ENCODE data around the gene LSAMP.

LSAMP gene

DNA sequence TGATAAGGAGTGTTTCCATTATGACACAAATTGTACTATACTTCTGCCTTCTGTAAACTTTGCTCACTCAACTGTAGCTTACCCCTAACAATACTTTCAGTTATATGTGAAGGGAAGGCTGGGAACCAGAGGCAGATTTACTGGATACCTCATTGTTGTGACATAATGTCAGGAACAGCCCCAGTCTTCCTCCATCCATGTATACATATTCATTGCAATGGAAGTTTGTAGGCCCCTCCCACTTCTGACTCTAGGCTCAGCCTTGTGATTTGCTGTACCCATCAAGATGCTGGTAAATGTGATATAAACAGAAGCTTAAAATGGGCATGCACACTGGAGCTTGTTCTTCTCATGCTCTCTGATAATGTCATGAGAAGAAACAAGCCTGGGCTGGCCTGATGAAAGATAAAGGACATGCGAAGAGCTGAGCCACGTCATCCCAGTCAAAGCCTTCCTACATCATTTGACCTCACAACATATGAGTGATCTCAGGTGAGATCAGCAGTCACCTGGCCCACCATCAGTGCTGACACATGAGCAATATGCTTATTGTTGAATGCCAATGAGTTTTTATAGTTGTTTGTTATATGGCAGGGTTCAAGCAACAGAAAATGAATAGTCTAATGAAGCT is 554.2 kb downstream of the LSAMP start:
- H3K9me3 ChIP-seq (ENCODE audit: severe bottlenecking), result no peaks in the 10 kb centered on the region
- no peak overlapping the region for H3K4me3 ChIP-seq (ENCODE audit: severe bottlenecking)
- no peaks in the 10 kb centered on the region for H3K36me3 ChIP-seq (ENCODE audit: low read depth)
- no peaks in the 10 kb centered on the region for H3K27me3 ChIP-seq (ENCODE audit: insufficient read depth, poor library complexity, severe bottlenecking)
- ATAC-seq (ENCODE audit: low read depth) (no peak), DNase-seq (ENCODE audit: low spot score) (no peak)
- TF ChIP-seq, protein P1, sequence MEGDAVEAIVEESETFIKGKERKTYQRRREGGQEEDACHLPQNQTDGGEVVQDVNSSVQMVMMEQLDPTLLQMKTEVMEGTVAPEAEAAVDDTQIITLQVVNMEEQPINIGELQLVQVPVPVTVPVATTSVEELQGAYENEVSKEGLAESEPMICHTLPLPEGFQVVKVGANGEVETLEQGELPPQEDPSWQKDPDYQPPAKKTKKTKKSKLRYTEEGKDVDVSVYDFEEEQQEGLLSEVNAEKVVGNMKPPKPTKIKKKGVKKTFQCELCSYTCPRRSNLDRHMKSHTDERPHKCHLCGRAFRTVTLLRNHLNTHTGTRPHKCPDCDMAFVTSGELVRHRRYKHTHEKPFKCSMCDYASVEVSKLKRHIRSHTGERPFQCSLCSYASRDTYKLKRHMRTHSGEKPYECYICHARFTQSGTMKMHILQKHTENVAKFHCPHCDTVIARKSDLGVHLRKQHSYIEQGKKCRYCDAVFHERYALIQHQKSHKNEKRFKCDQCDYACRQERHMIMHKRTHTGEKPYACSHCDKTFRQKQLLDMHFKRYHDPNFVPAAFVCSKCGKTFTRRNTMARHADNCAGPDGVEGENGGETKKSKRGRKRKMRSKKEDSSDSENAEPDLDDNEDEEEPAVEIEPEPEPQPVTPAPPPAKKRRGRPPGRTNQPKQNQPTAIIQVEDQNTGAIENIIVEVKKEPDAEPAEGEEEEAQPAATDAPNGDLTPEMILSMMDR (IDR thresholded peaks at IDR 0.05; ENCODE audit: poor library complexity, severe bottlenecking), result no peak
- no peaks in the 10 kb centered on the region for H3K4me1 ChIP-seq (ENCODE audit: insufficient read depth, poor library complexity, severe bottlenecking)
- no peak overlapping the region for H3K27ac ChIP-seq (ENCODE audit: poor library complexity, severe bottlenecking)

DNA sequence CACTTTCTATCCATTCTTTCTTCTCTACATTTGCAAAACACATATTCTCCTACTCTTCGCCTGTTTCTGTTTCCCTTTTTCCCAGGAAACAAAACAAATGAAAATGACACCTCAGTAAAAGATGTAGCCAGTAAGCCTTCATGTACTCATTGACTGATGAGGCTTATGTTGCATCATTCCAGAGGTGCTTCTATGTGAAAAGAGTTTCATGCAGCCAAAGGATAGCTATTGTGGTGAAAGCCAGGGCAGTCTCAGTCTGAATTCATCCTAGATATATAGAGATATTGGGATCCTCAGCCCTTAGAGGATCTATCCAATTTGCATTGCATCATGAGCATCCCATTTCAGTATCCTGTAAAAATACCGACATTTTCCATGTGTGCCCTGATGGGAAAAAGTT is 554.7 kb downstream of the LSAMP start:
- no peak for DNase-seq (ENCODE audit: low spot score)
- TF ChIP-seq, protein P1 (IDR thresholded peaks at IDR 0.05; ENCODE audit: poor library complexity, severe bottlenecking), result no peak

DNA sequence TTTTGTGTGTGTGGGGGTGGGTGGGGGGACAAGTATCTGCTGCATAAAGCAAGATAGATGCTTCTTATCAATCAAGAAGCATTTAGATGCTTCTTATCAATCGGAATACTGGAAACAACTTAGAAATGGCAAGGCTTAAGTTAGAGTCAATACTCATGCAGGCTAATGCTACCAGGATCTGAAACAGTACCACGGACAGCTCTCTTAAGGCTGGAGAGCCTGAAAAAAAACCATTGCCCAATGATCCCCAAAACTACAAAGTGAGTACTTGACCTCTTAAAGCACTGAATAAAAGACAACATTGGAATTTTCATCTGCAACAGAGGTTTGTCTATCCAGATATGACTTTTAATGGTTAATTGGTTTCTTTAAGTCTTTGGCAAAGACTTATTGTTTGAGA is 559.7 kb downstream of the LSAMP start:
- no peaks in the 10 kb centered on the region for H3K4me1 ChIP-seq (ENCODE audit: insufficient read depth, poor library complexity, severe bottlenecking)
- DNase-seq (ENCODE audit: low spot score), result no peak
- H3K27ac ChIP-seq (ENCODE audit: poor library complexity, severe bottlenecking), result no peak overlapping the region
- H3K36me3 ChIP-seq (ENCODE audit: low read depth), result no peaks in the 10 kb centered on the region
- H3K27me3 ChIP-seq (ENCODE audit: insufficient read depth, poor library complexity, severe bottlenecking), result no peaks in the 10 kb centered on the region
- ATAC-seq (ENCODE audit: low read depth), result no peak
- H3K9me3 ChIP-seq (ENCODE audit: severe bottlenecking), result no peaks in the 10 kb centered on the region
- TF ChIP-seq, protein P1 (IDR thresholded peaks at IDR 0.05; ENCODE audit: poor library complexity, severe bottlenecking), result no peak
- H3K4me3 ChIP-seq (ENCODE audit: severe bottlenecking), result no peak overlapping the region

More for the DNA sequence above, 554.7 kb downstream of the LSAMP start:
- no peaks in the 10 kb centered on the region for H3K36me3 ChIP-seq (ENCODE audit: low read depth)
- H3K27ac ChIP-seq (ENCODE audit: poor library complexity, severe bottlenecking), result no peak overlapping the region
- no peaks in the 10 kb centered on the region for H3K4me1 ChIP-seq (ENCODE audit: insufficient read depth, poor library complexity, severe bottlenecking)
- H3K4me3 ChIP-seq (ENCODE audit: severe bottlenecking), result no peak overlapping the region
- no peaks in the 10 kb centered on the region for H3K9me3 ChIP-seq (ENCODE audit: severe bottlenecking)
- ATAC-seq (ENCODE audit: low read depth), result no peak
- H3K27me3 ChIP-seq (ENCODE audit: insufficient read depth, poor library complexity, severe bottlenecking), result no peaks in the 10 kb centered on the region

DNA sequence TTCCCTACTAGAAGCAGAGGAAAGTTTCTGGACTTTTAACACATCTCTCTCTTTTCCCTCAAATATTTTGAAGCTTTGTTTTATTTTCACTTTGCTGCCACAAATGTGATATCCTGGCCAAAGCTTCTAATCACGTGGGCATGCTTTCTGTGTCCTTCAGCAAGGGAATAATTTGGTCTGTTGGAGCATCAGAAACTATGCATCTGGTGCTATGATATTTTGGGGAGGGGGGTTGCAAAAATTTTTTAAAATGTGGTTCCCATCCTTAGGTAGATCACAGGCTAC is 567.7 kb downstream of the LSAMP start:
- ATAC-seq (ENCODE audit: low read depth) (no peak), DNase-seq (ENCODE audit: low spot score) (no peak)

More for the DNA sequence above, 567.7 kb downstream of the LSAMP start:
- TF ChIP-seq, protein P1 (IDR thresholded peaks at IDR 0.05; ENCODE audit: poor library complexity, severe bottlenecking), result no peak
- no peaks in the 10 kb centered on the region for H3K4me1 ChIP-seq (ENCODE audit: insufficient read depth, poor library complexity, severe bottlenecking)
- no peaks in the 10 kb centered on the region for H3K9me3 ChIP-seq (ENCODE audit: severe bottlenecking)
- H3K27ac ChIP-seq (ENCODE audit: poor library complexity, severe bottlenecking), result no peak overlapping the region
- H3K4me3 ChIP-seq (ENCODE audit: severe bottlenecking), result no peak overlapping the region
- H3K27me3 ChIP-seq (ENCODE audit: insufficient read depth, poor library complexity, severe bottlenecking), result no peaks in the 10 kb centered on the region
- no peaks in the 10 kb centered on the region for H3K36me3 ChIP-seq (ENCODE audit: low read depth)

Data from RWPE2 (cell line).